HEK293T (cell line): ENCODE measurements around the gene CDH15.

Experiments
- CTCF ChIA-PET: fragments of 350-600 bp; formaldehyde crosslinking; extraction: SDS; loops from one replicate; lab custom pipeline; 2021; ENCODE audit warnings: antibody characterized with exemption, inconsistent platforms; lab: Yijun Ruan, JAX
- POLR2A ChIA-PET: fragments of 350-600 bp; formaldehyde crosslinking; extraction: SDS; loops from one replicate; lab custom pipeline; 2020; ENCODE audit warnings: antibody characterized with exemption, inconsistent platforms; lab: Yijun Ruan, JAX
- DNase-seq: peaks from one replicate; pipeline ENCODE4 v3.0.0; 2012; ENCODE audit warnings: mixed read lengths; ENCODE audit errors: extremely low spot score
- ARNT ChIP-seq: fragments of 450-650 bp; IDR thresholded peaks from 2 replicates; pipeline ENCODE4 v1.6.1; 2017; ENCODE audit warnings: mild to moderate bottlenecking
- BHLHE40 ChIP-seq: fragments of 450-650 bp; IDR thresholded peaks from 2 replicates; pipeline ENCODE4 v1.6.1; 2016; ENCODE audit warnings: mild to moderate bottlenecking, moderate library complexity, borderline replicate concordance
- CTBP1 ChIP-seq: fragments of 450-650 bp; IDR thresholded peaks from 2 replicates; pipeline ENCODE4 v1.6.1; 2016; ENCODE audit warnings: borderline replicate concordance
- ELF4 ChIP-seq: fragments of 450-650 bp; IDR thresholded peaks from 2 replicates; pipeline ENCODE4 v1.6.1; 2017; ENCODE audit warnings: antibody characterized with exemption
- FOXA1 ChIP-seq: fragments of 450-650 bp; IDR thresholded peaks from 2 replicates; pipeline ENCODE4 v1.6.1; 2016; ENCODE audit warnings: mild to moderate bottlenecking
- FOXK2 ChIP-seq: fragments of 450-650 bp; IDR thresholded peaks from 2 replicates; pipeline ENCODE4 v1.6.1; 2016; ENCODE audit warnings: mild to moderate bottlenecking
- FOXM1 ChIP-seq: fragments of 450-650 bp; IDR thresholded peaks from 2 replicates; pipeline ENCODE4 v1.6.1; 2017; ENCODE audit warnings: mild to moderate bottlenecking, borderline replicate concordance
- HDGF ChIP-seq: fragments of 450-650 bp; IDR thresholded peaks from 2 replicates; pipeline ENCODE4 v1.6.1; 2017; ENCODE audit warnings: antibody characterized with exemption, borderline replicate concordance
- L3MBTL2 ChIP-seq: fragments of 450-650 bp; conservative IDR thresholded peaks from 2 replicates; pipeline ENCODE4 v1.6.1; 2016; ENCODE audit warnings: mild to moderate bottlenecking
- LEF1 ChIP-seq: fragments of 450-650 bp; IDR thresholded peaks from 2 replicates; pipeline ENCODE4 v1.6.1; 2017; ENCODE audit warnings: mild to moderate bottlenecking, borderline replicate concordance
- NFRKB ChIP-seq: fragments of 450-650 bp; IDR thresholded peaks from 2 replicates; pipeline ENCODE4 v1.6.1; 2016; ENCODE audit warnings: mild to moderate bottlenecking, moderate library complexity
- PKNOX1 ChIP-seq: fragments of 450-650 bp; IDR thresholded peaks from 2 replicates; pipeline ENCODE4 v1.6.1; 2016
- SP1 ChIP-seq: fragments of 450-650 bp; IDR thresholded peaks from 2 replicates; pipeline ENCODE4 v1.6.1; 2017
- SUZ12 ChIP-seq: fragments of 450-650 bp; IDR thresholded peaks from 2 replicates; pipeline ENCODE4 v1.6.1; 2016; ENCODE audit warnings: mild to moderate bottlenecking
- TARDBP ChIP-seq: fragments of 450-650 bp; IDR thresholded peaks from 2 replicates; pipeline ENCODE4 v1.6.1; 2016
- ZNF384 ChIP-seq: fragments of 450-650 bp; IDR thresholded peaks from 2 replicates; pipeline ENCODE4 v1.6.1; 2016

Gene CDH15

GRCh38 chr16:89166696-89167424 is 4.7 kb upstream of the CDH15 start:
- ChIA-PET POLR2A (interaction anchor here (1.0 to 1.6 kb wide), 4 partner anchors 11 to 358 kb away, joined by 3 to 9 read pairs (median 4); partner anchors contain the start of genes APRT and ZNF778), CTCF (interaction anchor here (0.7 to 1.7 kb wide), 5 partner anchors 11 to 429 kb away, joined by 3 to 7 read pairs (median 4); partner anchors contain the start of genes APRT, GALNS and TRAPPC2L)
- DNase-seq = no peak
- TF ChIP-seq BHLHE40 = no peak
- TF ChIP-seq CTBP1 = no peak
- TF ChIP-seq SP1 = no peak
- TF ChIP-seq FOXK2 = no peak
- no peak for TF ChIP-seq LEF1
- no peak for TF ChIP-seq ZNF384
- TF ChIP-seq SUZ12 = no peak
- TF ChIP-seq NFRKB = no peak
- no peak for TF ChIP-seq PKNOX1
- TF ChIP-seq ARNT = no peak

GRCh38 chr16:89167425-89167941 is 4.1 kb upstream of the CDH15 start:
- TF ChIP-seq ELF4 (no peak), NFRKB (no peak), HDGF (no peak), SUZ12 (no peak), ARNT (no peak), TARDBP (no peak), FOXM1 (no peak)
- CTCF ChIA-PET = interaction anchor here (0.7 to 1.7 kb wide), 5 partner anchors 11 to 430 kb away, joined by 3 to 7 read pairs (median 4); partner anchors contain the start of genes APRT, GALNS and TRAPPC2L
- DNase-seq = peak; percentile 86
- POLR2A ChIA-PET = interaction anchor here (1.0 to 1.6 kb wide), 4 partner anchors 11 to 358 kb away, joined by 3 to 9 read pairs (median 4); partner anchors contain the start of genes APRT and ZNF778

- POLR2A ChIA-PET = no interaction called here
- CTCF ChIA-PET = no interaction called here
- DNase-seq = no peak
- no peak for TF ChIP-seq PKNOX1
- TF ChIP-seq ELF4 = no peak
- TF ChIP-seq NFRKB = no peak
- TF ChIP-seq FOXM1 = no peak
- no peak for TF ChIP-seq SP1
- no peak for TF ChIP-seq SUZ12
Measured at GRCh38 chr16:89168381-89169189, 3.0 kb upstream of the CDH15 start.

- DNase-seq = no peak
- TF ChIP-seq SUZ12 (no peak), BHLHE40 (no peak), HDGF (no peak), L3MBTL2 (no peak), ZNF384 (no peak), LEF1 (no peak), TARDBP (no peak), CTBP1 (no peak), FOXK2 (no peak), ELF4 (no peak), FOXA1 (no peak), NFRKB (no peak), ARNT (no peak), SP1 (no peak), PKNOX1 (no peak)
- POLR2A ChIA-PET = no interaction called here
- CTCF ChIA-PET = no interaction called here
Measured at GRCh38 chr16:89169778-89170177, 1.8 kb upstream of the CDH15 start.

- no peak for DNase-seq
- POLR2A ChIA-PET = no interaction called here
- no peak for TF ChIP-seq CTBP1
- no peak for TF ChIP-seq FOXM1
- no peak for TF ChIP-seq BHLHE40
- TF ChIP-seq L3MBTL2 = no peak
- TF ChIP-seq SP1 = no peak
- CTCF ChIA-PET = no interaction called here
Measured at GRCh38 chr16:89170346-89171215, 967 bp upstream of the CDH15 start.
